NCI-H128 (cell line): Measurements from ENCODE around the gene ZDHHC21.
A peak's percentile ranks its signal among the peaks of the same experiment; 100 is the strongest.

ENCODE experiments used
- DNase-seq: peaks from one replicate; lab custom pipeline; 2025; ENCODE audit not compliant: unreplicated experiment; lab: John Stamatoyannopoulos, UW

The ZDHHC21 gene, protein sequence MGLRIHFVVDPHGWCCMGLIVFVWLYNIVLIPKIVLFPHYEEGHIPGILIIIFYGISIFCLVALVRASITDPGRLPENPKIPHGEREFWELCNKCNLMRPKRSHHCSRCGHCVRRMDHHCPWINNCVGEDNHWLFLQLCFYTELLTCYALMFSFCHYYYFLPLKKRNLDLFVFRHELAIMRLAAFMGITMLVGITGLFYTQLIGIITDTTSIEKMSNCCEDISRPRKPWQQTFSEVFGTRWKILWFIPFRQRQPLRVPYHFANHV

DNA sequence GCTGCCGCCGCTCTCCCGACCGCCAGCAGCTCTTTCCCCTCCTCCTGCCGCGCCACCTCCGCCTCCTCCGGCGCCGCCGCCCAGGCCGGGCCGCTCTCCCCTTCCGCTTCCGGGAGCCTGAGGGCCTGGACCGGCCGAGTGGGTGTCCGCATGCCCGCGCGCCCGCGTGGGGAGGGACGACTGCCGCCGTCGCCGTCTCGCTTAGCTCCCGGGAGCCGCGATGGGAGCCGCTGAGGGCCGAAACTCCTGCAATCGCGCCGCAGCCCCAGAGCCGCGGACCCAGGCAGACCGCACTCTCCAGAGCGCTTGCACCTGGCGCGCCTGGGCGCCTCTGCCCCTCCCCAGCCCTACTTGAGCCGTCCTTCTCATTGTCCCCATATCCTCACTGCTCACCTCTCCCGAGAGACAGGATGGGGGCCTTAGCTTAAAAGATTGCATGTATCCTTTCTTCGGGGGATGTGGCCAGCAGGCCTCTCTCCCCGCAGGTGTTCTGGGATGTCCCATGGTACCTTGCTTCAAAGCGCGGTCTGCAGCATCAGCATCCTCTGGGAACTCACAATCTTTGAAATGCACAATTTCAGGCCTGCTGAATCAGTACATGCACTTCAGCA is at the start of gene ZDHHC21:
Gene ZDHHC21 (minus strand): TSS at position 182 of the 611 bp plus-strand sequence. CDS start 19,092 bp downstream, outside the sequence.
- DNase-seq, result peak; percentile 81

DNA sequence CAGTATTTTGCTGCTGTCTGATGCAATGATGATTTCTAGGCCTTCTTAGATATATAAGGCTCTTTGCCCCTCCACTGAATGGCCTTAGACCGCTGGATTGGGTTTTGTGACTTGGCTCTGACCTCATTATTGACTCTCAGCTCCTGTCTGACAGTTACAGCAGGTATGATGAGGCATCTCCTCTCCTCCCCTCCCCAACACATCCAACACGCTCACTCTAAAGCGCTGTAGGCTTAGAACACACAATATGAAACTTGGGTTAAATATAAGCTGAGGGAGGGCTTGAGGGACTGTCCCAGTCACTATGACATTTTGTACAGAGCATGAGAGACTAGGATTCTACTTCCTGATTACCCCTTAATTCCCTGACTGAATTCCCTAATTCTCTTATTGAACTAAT is 48.1 kb upstream of the ZDHHC21 start:
- no peak for DNase-seq

DNA sequence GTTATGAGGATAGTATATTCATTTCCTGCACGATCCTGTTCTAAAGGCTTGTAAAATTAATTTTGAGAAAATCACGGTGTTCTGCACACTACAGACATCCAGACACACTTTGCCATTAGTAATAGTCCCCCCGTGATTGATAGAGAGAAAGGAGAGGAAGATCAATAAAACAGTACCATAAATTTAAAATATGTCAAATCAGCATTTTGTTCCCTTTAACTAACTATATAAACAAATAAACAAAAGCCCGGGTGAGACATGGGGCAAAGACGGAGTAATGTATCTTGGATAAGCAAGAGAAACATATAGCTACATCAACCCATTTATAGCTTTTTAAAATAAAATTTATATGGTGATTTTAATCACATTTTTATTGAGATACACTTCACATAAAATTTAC is 39.9 kb upstream of the ZDHHC21 start:
- DNase-seq, result no peak

DNA sequence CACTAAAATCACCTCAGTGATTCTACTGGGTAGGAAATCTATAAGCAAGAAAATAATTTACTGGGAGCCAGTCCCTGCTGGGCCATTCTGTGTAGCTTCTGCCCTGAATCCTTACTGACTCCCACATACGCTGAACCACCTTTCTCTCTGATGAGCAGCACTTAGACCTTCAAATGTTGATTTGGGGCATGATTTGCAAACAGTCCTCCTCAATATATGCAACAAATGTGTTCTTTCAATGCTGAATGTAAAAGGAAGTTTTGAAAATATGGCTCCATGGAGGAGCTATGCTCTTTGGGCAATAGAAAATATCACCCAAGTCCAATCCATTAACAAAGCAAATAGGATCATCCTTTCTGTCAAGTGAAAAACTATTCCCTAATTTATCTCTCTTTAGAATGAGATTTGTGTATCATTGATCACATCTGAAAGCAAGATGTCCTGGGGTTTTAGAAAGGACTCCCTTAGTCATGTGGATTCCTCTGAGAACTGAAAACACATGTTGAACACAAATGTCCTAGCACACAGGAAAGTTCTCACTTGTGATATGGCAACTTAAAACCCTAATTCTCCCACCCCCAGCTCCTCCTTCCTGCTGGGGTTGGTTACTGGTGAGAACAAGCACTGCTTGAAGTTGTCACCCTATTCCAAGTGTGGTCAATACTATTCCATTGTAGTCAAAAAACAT is 38.2 kb upstream of the ZDHHC21 start:
- DNase-seq, result no peak

DNA sequence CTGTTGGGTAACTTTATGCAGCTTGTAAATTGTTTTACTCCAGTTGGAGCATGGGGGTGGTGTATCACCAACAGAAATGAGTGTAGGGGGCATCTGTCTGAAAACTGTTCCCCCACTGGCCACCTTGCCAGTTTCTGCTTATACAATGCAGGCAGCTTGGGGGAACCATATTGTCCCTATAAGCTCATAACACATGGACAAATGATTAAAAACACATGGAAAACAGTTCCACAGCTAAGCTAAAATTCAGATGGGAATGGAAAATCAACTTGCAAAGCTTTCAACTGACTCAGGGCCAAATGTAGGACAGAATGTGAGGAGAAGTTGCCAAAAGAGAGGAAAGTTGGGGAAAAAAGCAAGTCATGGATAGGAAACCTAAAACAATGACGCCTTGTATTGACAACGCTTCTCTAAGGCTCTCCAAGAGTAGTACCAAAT is 37.2 kb upstream of the ZDHHC21 start:
- DNase-seq, result no peak

- DNase-seq, result no peak
These were observed 30.1 kb upstream of the ZDHHC21 start for GRCh38 chr9:14723301-14723700.

DNA sequence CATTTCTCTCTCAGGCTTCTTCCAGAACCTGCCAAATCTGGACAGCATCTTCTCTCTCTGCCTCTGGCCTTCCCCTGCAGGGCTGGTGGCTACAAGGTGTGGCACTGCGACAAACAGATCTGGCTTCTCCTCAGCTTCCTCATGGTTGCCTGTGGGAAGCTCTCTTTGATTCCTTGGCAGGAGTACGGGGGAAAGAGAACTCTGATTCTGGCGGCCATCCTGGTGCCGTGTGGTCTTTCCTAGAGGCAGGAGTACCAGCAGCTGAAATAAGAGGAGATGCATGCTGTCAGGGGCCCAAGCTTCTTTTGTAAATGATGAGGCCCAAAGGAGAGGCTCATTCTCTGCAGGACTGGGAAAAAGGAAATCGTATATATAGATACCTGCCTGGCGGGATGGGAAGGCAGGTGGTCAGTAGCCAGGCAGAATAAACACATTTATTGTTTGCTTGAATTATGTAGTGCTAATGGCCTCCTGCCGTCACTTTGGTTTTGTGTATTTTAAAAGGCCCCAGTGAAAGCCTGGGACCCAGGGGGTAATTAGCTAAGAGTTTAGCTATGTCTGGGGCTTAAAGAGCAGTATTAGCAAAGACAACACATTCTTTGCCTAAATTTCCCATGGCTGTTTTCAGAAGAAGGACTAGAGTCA is 29.3 kb upstream of the ZDHHC21 start, which contains the start of gene CER1:
Gene CER1 (minus strand): TSS at position 343 of the 645 bp plus-strand sequence. CDS start 61 bp downstream, at position 282.
- peak; percentile 32 for DNase-seq

DNA sequence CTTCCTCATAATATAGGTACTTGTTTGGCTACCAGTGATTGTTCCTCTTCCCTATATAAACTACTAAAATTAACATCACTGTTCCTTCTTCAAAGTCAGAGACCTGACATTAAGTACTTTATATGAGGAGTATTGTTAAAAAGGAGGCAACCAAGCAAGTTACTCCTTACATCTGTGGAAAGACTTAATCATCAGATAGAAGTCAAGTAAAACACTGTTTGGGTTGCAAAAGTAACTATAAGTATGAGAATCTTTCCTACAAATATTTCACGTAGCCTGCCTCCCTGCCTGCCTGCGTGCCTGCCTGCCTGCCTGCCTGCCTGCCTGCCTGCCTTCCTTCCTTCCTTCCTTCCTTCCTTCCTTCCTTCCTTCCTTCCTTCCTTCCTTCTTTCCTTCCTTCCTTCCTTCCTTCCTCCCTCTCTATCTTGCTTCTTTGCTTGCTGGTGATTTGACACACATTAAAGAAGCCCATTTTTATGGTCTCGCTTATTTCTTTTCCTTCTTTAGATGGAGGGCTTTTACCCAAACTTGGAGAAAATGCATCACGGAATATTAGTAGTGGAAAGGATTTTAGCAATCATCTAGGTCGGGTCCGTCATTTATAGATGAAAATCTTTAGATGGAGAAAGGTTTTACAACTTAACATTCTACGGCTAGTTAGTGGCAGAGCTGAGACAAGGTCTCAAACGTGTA is 26.1 kb upstream of the ZDHHC21 start:
- DNase-seq, result no peak

DNA sequence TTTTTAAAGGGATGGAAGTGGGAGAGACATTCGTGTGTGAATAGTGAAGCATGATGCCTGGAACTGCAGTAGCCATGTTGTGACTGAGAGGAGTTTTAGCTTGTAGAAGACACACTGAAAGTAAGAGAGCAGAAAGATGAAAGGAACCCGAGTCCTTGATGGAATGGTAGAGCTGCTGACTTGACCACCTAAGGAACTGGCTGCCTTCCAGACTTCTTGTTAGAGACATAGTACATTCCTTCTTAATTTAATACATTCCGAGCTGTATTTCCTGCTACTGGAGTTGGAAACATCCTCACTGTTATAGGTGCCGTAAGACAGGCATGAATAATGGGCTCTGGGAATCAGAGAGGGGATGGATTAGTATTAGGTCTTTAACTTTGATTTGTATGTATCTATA is 21.9 kb upstream of the ZDHHC21 start:
- DNase-seq, result no peak

GRCh38 chr9:14713187-14713767 is 20.0 kb upstream of the ZDHHC21 start:
- DNase-seq, result no peak

DNA sequence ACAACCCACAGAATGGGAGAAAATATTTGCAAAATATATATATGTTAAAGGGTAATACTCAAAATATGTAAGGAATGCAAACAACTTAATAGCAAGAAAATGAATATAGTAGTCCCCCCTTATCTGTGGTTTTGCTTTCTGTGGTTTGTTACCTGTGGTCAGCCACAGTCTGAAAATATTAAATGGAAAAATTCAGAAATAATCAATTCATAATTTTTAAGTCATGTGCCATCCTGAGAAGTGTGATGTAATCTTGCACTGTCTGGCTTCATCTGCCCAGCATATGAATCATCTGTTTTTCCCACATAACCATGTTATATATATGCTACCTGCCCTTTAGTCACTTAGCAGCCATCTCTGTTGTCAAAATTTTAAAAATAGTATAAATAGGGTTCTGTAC is 17.6 kb upstream of the ZDHHC21 start:
- no peak for DNase-seq

DNA sequence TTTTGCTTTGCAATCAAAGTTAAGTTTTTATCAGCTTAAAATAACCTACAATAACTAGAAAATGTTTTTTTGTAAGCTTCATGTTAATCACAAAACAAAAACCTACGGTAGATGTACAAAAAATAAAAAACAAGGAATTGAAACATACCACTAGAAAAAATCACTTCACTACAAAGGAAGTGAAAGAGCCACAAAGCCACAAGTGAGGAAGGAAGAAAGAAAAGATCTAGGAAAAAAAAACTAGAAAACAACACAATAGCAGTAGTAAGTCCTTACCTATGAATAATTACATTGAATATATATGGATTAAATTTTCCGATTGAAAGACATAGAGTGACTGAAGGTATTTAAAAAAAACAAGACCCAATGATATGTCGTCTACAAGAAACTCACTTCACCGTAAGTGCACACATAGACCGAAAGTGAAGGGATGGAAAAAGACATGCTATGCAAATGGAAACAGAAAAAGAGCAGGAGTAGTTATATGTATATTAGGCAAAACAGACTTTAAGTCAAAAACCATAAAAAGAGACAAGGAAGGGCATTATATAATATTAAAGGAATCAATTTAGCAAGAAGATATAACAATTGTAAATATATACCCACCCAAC is 13.4 kb upstream of the ZDHHC21 start:
- no peak for DNase-seq

- DNase-seq, result no peak
These were observed 11.8 kb upstream of the ZDHHC21 start for GRCh38 chr9:14705079-14705478.

DNA sequence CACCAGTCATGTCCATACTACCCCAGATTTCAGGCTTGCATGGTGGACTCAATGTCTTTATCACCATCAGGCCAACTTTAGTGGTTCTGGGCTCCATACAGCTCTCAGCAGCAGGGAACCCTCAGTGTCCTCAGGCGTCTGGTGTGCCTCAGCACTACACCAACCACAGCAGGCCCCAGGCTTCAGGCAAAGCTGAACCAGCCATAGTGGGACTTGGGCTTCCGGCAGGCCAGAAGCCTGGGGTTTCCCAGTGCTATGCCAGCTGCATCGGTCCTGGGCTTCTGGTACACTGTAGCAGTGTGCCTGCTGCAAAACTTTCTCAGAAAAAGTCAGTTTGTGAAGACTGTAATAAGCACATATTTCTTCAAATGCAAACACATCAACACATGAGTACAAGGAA is 11.0 kb upstream of the ZDHHC21 start:
- DNase-seq, result no peak

GRCh38 chr9:14702200-14702720 is 9.0 kb upstream of the ZDHHC21 start:
- no peak for DNase-seq

DNA sequence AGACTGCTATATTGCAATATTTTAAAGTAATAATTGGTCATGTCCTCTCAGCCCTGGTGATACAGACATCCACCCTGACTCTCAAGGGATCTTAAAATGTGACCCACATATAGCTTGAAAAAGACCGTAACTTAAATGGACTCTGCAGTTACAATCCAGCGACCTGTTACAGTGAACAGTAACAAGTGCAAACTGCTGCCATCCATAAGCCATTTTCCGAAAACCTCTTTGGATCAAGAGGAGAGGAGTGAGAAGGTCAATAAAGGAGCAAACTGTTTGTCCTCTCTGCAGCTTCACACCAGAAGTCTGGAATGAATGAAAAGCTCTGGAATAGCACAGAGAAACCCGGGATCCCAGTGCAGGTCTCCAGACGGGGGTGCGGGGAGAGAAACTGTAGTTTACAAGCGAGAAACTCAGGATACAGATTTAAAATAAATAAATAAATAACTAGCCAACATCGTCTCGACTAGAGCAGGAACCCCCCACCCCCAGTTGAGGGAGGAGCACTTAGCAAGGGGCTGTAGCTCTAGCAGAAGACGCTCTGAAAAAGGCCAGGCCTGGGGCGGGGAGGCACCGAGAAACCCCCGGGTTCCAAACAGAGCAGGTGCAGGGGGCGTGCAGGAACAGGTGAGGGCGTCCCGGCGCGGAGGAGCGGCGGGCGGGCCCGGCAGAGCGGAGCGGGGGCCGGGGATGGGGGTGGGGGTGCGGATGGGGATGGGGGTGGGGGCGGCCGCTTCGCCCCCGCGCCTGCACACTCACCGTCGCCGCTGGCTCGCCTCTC is 572 bp downstream of the ZDHHC21 start:
- DNase-seq, result no peak

- DNase-seq, result no peak
These were observed 2.1 kb downstream of the ZDHHC21 start for GRCh38 chr9:14690948-14691730.

DNA sequence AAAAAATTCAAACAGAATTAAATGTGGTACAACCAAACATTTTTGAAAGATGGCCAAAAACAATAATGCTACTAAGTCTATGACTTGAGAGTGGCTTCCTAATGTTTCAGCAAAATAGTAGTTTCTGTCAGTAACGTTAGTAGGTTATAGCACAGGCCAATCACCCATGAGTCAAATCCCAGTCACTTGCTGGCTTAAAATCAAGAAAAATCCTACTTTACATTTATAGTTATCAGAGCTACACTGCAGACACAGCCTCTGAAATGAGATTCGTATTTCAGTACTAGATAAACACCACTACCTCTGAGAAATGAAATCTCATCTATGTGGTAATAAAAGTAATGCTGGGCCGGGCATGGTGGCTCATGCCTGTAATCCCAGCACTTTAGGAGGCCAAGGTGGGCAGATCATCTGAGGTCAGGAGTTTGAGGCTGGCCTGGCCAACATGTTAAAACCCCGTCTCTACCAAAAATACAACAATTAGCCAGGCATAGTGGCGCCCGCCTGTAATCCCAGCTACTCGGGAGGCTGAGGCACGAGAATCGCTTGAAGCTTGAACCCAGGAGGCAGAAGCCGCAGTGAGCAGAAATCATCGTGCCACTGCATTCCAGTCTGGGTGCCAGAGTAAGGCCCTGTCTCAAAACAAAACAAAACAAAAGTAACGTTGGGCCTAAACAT is 6.1 kb downstream of the ZDHHC21 start:
- no peak for DNase-seq
